Adipocyte (in vitro differentiated cells): ENCODE results near the gene SEC63.
"Not testable (repeated sequence)": the region's sequence is repeated elsewhere in the genome, so short reads cannot be mapped to it uniquely, and the experiment has no call there.

Experiments used
- DNase-seq: peaks from one replicate; pipeline ENCODE4 v3.0.0-alpha.2; 2015; ENCODE audit warnings: low read depth
- H3K27me3 ChIP-seq: replicated peaks from 2 replicates; pipeline ENCODE4 v1.7.0; 2013; ENCODE audit warnings: mild to moderate bottlenecking, low read length, moderate library complexity; ENCODE audit not compliant: control insufficient read depth, insufficient read depth
- H3K36me3 ChIP-seq: 2 replicates; pipeline ENCODE4 v1.7.0; 2013; ENCODE audit warnings: low read length, mild to moderate bottlenecking, moderate library complexity; ENCODE audit not compliant: control insufficient read depth, insufficient read depth, severe bottlenecking
- H3K4me1 ChIP-seq: 2 replicates; pipeline ENCODE4 v1.7.0; 2013; ENCODE audit warnings: mild to moderate bottlenecking, low read length, moderate library complexity; ENCODE audit not compliant: control insufficient read depth, insufficient read depth
- H3K4me3 ChIP-seq: 2 replicates; pipeline ENCODE4 v1.7.0; 2013; ENCODE audit warnings: mild to moderate bottlenecking, low read length, moderate library complexity
- H3K9ac ChIP-seq: 2 replicates; pipeline ENCODE4 v1.7.0; 2013; ENCODE audit warnings: mild to moderate bottlenecking, low read length, moderate library complexity
- H3K9me3 ChIP-seq: 2 replicates; pipeline ENCODE4 v1.7.0; 2013; ENCODE audit warnings: mild to moderate bottlenecking, low read length, moderate library complexity; ENCODE audit not compliant: control insufficient read depth

The SEC63 gene

GRCh38 chr6:107971181-107971580 is 13.2 kb upstream of the SEC63 start:
- Histone ChIP-seq H3K36me3 (no peaks in the 10 kb centered on the region), H3K4me1 (peaks cover under 1% of the 10 kb centered on the region), H3K27me3 (peaks cover 3% of the 10 kb centered on the region), H3K9me3 (no peaks in the 10 kb centered on the region), H3K4me3 (no peak overlapping the region), H3K9ac (no peak overlapping the region)
- DNase-seq: no peak

- peaks cover 3% of the 10 kb centered on the region for H3K27me3 ChIP-seq
- DNase-seq: no peak
- peaks cover 8% of the 10 kb centered on the region for H3K4me1 ChIP-seq
- no peaks in the 10 kb centered on the region for H3K36me3 ChIP-seq
- no peaks in the 10 kb centered on the region for H3K9me3 ChIP-seq
- H3K4me3 ChIP-seq: no peak overlapping the region
- no peak overlapping the region for H3K9ac ChIP-seq
These were observed 12.2 kb upstream of the SEC63 start for GRCh38 chr6:107970255-107970654.

- Histone ChIP-seq H3K4me1 (peaks cover 11% of the 10 kb centered on the region), H3K27me3 (peaks cover 3% of the 10 kb centered on the region), H3K9me3 (no peaks in the 10 kb centered on the region), H3K36me3 (no peaks in the 10 kb centered on the region), H3K4me3 (no peak overlapping the region), H3K9ac (no peak overlapping the region)
- DNase-seq: no peak
These were observed 10.1 kb upstream of the SEC63 start for GRCh38 chr6:107968081-107968480.

- Histone ChIP-seq H3K9me3 (no peaks in the 10 kb centered on the region), H3K27me3 (peaks cover 3% of the 10 kb centered on the region), H3K4me1 (peaks cover 11% of the 10 kb centered on the region), H3K9ac (no peak overlapping the region), H3K4me3 (no peak overlapping the region), H3K36me3 (no peaks in the 10 kb centered on the region)
- no peak for DNase-seq
These were observed 7.7 kb upstream of the SEC63 start for GRCh38 chr6:107965746-107966145.

- DNase-seq: no peak
- Histone ChIP-seq H3K9me3 (no peaks in the 10 kb centered on the region), H3K4me1 (peaks cover 11% of the 10 kb centered on the region), H3K27me3 (no peaks in the 10 kb centered on the region), H3K9ac (no peak overlapping the region), H3K4me3 (no peak overlapping the region), H3K36me3 (no peaks in the 10 kb centered on the region)
These were observed 4.7 kb upstream of the SEC63 start for GRCh38 chr6:107962723-107963122.

GRCh38 chr6:107959392-107959791 is 1.4 kb upstream of the SEC63 start:
- no peaks in the 10 kb centered on the region for H3K9me3 ChIP-seq
- H3K36me3 ChIP-seq: peaks cover 3% of the 10 kb centered on the region
- peaks cover 18% of the 10 kb centered on the region for H3K4me1 ChIP-seq
- H3K4me3 ChIP-seq: no peak overlapping the region
- H3K9ac ChIP-seq: no peak overlapping the region
- H3K27me3 ChIP-seq: no peaks in the 10 kb centered on the region
- DNase-seq: no peak

- H3K36me3 ChIP-seq, H3K27me3 ChIP-seq, DNase-seq, H3K9me3 ChIP-seq: not testable (repeated sequence)
- peak overlapping the region; percentile 85 for H3K9ac ChIP-seq
- peaks cover 20% of the 10 kb centered on the region for H3K4me1 ChIP-seq
- peak overlapping the region; percentile 86 for H3K4me3 ChIP-seq
These were observed 818 bp upstream of the SEC63 start for GRCh38 chr6:107958689-107959362.

GRCh38 chr6:107957308-107957908 is 600 bp downstream of the SEC63 start:
- Histone ChIP-seq H3K27me3 (no peaks in the 10 kb centered on the region), H3K9me3 (no peaks in the 10 kb centered on the region), H3K4me3 (peak overlapping the region; percentile 95), H3K4me1 (peaks cover 27% of the 10 kb centered on the region), H3K9ac (peak overlapping the region; percentile 98), H3K36me3 (peaks cover 3% of the 10 kb centered on the region)
- DNase-seq: peak; percentile 90

- H3K4me3 ChIP-seq: peak overlapping the region; percentile 95
- H3K27me3 ChIP-seq: no peaks in the 10 kb centered on the region
- H3K36me3 ChIP-seq: peaks cover 3% of the 10 kb centered on the region
- peak overlapping the region; percentile 98 for H3K9ac ChIP-seq
- DNase-seq: peak; percentile 75
- H3K4me1 ChIP-seq: peaks cover 33% of the 10 kb centered on the region
- H3K9me3 ChIP-seq: no peaks in the 10 kb centered on the region
These were observed 1.3 kb downstream of the SEC63 start for GRCh38 chr6:107956586-107957307.

- Histone ChIP-seq H3K36me3 (peaks cover 3% of the 10 kb centered on the region), H3K4me1 (peaks cover 35% of the 10 kb centered on the region), H3K9me3 (no peaks in the 10 kb centered on the region), H3K9ac (peak overlapping the region; percentile 98), H3K4me3 (peak overlapping the region; percentile 95), H3K27me3 (no peaks in the 10 kb centered on the region)
- DNase-seq: no peak
These were observed 1.8 kb downstream of the SEC63 start for GRCh38 chr6:107956181-107956580.

GRCh38 chr6:107953858-107954414 is 4.1 kb downstream of the SEC63 start:
- DNase-seq, H3K4me3 ChIP-seq, H3K9me3 ChIP-seq, H3K36me3 ChIP-seq, H3K27me3 ChIP-seq, H3K9ac ChIP-seq: not testable (repeated sequence)
- peaks cover 45% of the 10 kb centered on the region for H3K4me1 ChIP-seq
